NCI-H1930 (cell line): ENCODE results near the gene NFYA.

Source experiments
- DNase-seq, 2 experiments: peaks; one replicate each; lab custom pipeline; 2025; lab: John Stamatoyannopoulos, UW

Gene NFYA

GRCh38 chr6:41072836-41073202, at the start of gene NFYA:
Gene NFYA (plus strand): TSS chr6:41072974. CDS start chr6:41079090, 6,116 bp downstream.
- peak in 1 of 2 experiments; percentile 100 for DNase-seq

- no peak for DNase-seq
Observed at GRCh38 chr6:41023114-41023513, 49.7 kb upstream of the NFYA start.

- DNase-seq, result no peak
Observed at GRCh38 chr6:41025966-41026530, 46.7 kb upstream of the NFYA start.

- DNase-seq, result no peak
Observed at GRCh38 chr6:41027241-41027640, 45.5 kb upstream of the NFYA start.

- DNase-seq, result peak; percentile 59 to 76
Observed at GRCh38 chr6:41027799-41028560, 44.8 kb upstream of the NFYA start.

- DNase-seq, result no peak
Observed at GRCh38 chr6:41028561-41029412, 44.0 kb upstream of the NFYA start.

GRCh38 chr6:41032830-41033229, 39.9 kb upstream of the NFYA start:
- DNase-seq, result no peak

GRCh38 chr6:41033776-41034175, 39.0 kb upstream of the NFYA start:
- DNase-seq, result no peak

- no peak for DNase-seq
Observed at GRCh38 chr6:41036186-41036585, 36.6 kb upstream of the NFYA start.

GRCh38 chr6:41036601-41037000, 36.2 kb upstream of the NFYA start:
- DNase-seq, result no peak

- no peak for DNase-seq
Observed at GRCh38 chr6:41037107-41037900, 35.5 kb upstream of the NFYA start.

GRCh38 chr6:41038205-41038604, 34.6 kb upstream of the NFYA start:
- no peak for DNase-seq

GRCh38 chr6:41039060-41039998, 33.4 kb upstream of the NFYA start, which contains the start of gene UNC5CL:
Gene UNC5CL (minus strand): TSS chr6:41039221. CDS start chr6:41035074, 4,147 bp downstream.
- DNase-seq, result no peak

- DNase-seq, result no peak
Observed at GRCh38 chr6:41040101-41040939, 32.5 kb upstream of the NFYA start.

- no peak for DNase-seq
Observed at GRCh38 chr6:41040940-41041536, 31.7 kb upstream of the NFYA start.

- no peak for DNase-seq
Observed at GRCh38 chr6:41042226-41043055, 30.3 kb upstream of the NFYA start, which contains the start of gene TSPO2. Gene TSPO2 (plus strand): TSS chr6:41042467. CDS start chr6:41042986, 519 bp downstream.

GRCh38 chr6:41043151-41043550, 29.6 kb upstream of the NFYA start:
- DNase-seq, result no peak

GRCh38 chr6:41045664-41046063, 27.1 kb upstream of the NFYA start:
- DNase-seq, result no peak
